Panc1 (cell line): ENCODE measurements around the gene WASL. TPM values are rescaled to one million over a fixed set of nuclear protein-coding genes. Genes with fewer than 3 reads are reported as not detected.

Experiments used
- ATAC-seq: fragments of 200-7000 bp; cut with Tn5 transposase; 2 replicates; pipeline ENCODE4 v1.9.1; 2020; ENCODE audit warnings: mild to moderate bottlenecking, moderate library complexity
- Bru-seq: library from RNA; stranded (reverse); fragments of 400-500 nt; gene quantifications from one replicate; lab custom pipeline; 2021; lab: Mats Ljungman, UMichigan
- BruChase-seq, 2 experiments: library from RNA; stranded (reverse); fragments of 400-500 nt; gene quantifications; one replicate each; lab custom pipeline; 2021; lab: Mats Ljungman, UMichigan
- BruUV-seq: library from RNA; stranded (reverse); fragments of 400-500 nt; replicated peaks from 2 replicates; lab custom pipeline; 2021; lab: Mats Ljungman, UMichigan
- CTCF ChIA-PET: fragments of 300-600 bp; sonication (Branson Sonifier 250); formaldehyde crosslinking; loops from one replicate; lab custom pipeline; 2022; ENCODE audit warnings: antibody characterized with exemption; lab: Charles Lee
- POLR2A ChIA-PET: fragments of 300-600 bp; sonication (Branson Sonifier 250); formaldehyde crosslinking; loops from one replicate; lab custom pipeline; 2022; ENCODE audit warnings: antibody characterized with exemption; lab: Charles Lee
- DNase-seq: peaks from one replicate; pipeline ENCODE4 v3.0.0-alpha.2; 2010; ENCODE audit warnings: low read depth, low spot score
- H3K27ac ChIP-seq: 2 replicates; pipeline ENCODE4 v1.5.1; 2011; ENCODE audit warnings: mild to moderate bottlenecking, low read length, inconsistent platforms
- H3K27me3 ChIP-seq: fragments of 200-500 bp; sonication (Bioruptor generic); 2 replicates; pipeline ENCODE4 v1.6.0; 2014; ENCODE audit warnings: low read length, inconsistent platforms; ENCODE audit not compliant: control insufficient read depth, insufficient read depth
- H3K36me3 ChIP-seq: fragments of 200-500 bp; sonication (Bioruptor generic); 2 replicates; pipeline ENCODE4 v1.5.1; 2014; ENCODE audit warnings: inconsistent platforms, mild to moderate bottlenecking, low read length, moderate library complexity; ENCODE audit not compliant: control insufficient read depth, insufficient read depth
- H3K4me1 ChIP-seq: 2 replicates; pipeline ENCODE4 v1.5.1; 2011; ENCODE audit warnings: inconsistent platforms, mild to moderate bottlenecking, low read length, moderate library complexity; ENCODE audit not compliant: control insufficient read depth, insufficient read depth
- H3K4me3 ChIP-seq, 2 experiments: 2 replicates each; pipeline ENCODE4 v1.5.1; 2011 to 2012; ENCODE audit warnings: low read depth in 2 of 2, low read length in 2 of 2, mild to moderate bottlenecking in 2 of 2, inconsistent platforms in 1 of 2, moderate library complexity in 1 of 2
- H3K9me3 ChIP-seq: fragments of 200-500 bp; sonication (Bioruptor generic); 2 replicates; pipeline ENCODE4 v1.5.1; 2014; ENCODE audit warnings: low read depth, mild to moderate bottlenecking, inconsistent platforms, low read length, moderate library complexity; ENCODE audit not compliant: control insufficient read depth, insufficient read depth
- CTCF ChIP-seq: fragments of 450-650 bp; IDR thresholded peaks from 2 replicates; pipeline ENCODE4 v1.5.1; 2017; ENCODE audit warnings: mild to moderate bottlenecking
- POLR2AphosphoS5 ChIP-seq: IDR thresholded peaks from 2 replicates; pipeline ENCODE4 v1.6.1; 2012; ENCODE audit warnings: mild to moderate bottlenecking, low read depth, low read length, moderate library complexity
- REST ChIP-seq, 2 experiments: IDR thresholded peaks; 2 replicates each; pipeline ENCODE4 v1.6.1; 2011 to 2012; ENCODE audit warnings: low read depth in 2 of 2, control low read depth in 1 of 2, low read length in 1 of 2, mild to moderate bottlenecking in 1 of 2, moderate library complexity in 1 of 2; ENCODE audit not compliant: insufficient read depth in 1 of 2
- SIN3A ChIP-seq: IDR thresholded peaks from 2 replicates; pipeline ENCODE4 v1.6.1; 2012; ENCODE audit warnings: low read depth, mild to moderate bottlenecking, low read length, moderate library complexity, borderline replicate concordance; ENCODE audit not compliant: insufficient read depth
- TCF7L2 ChIP-seq: IDR thresholded peaks from 2 replicates; pipeline ENCODE4 v1.6.1; 2011; ENCODE audit warnings: mild to moderate bottlenecking, low read depth, low read length, inconsistent platforms
- in situ Hi-C: cut with HindIII; loops from 2 replicates; pipeline ENCODE4 v1.10.0; 2016; ENCODE audit warnings: low sequenced_read_pairs, low pct_unique_long_range_greater_than_20kb
- intact Hi-C: fragments of 100-400 bp; cut with micrococcal nuclease; formaldehyde crosslinking; loops from one replicate; pipeline ENCODE4 v1.10.0; 2022; ENCODE audit not compliant: unreplicated experiment
- long read RNA-seq: library from polyadenylated mRNA; unstranded; transcript quantifications from one replicate; pipeline ENCODE4 v2.0.0, GENCODE V29; 2021; ENCODE audit not compliant: unreplicated experiment
- polyA plus RNA-seq: library from polyadenylated mRNA; unstranded; fragments of >200 nt; gene quantifications from one replicate; pipeline ENCODE4 v1.2.1, GENCODE V29; 2012; ENCODE audit warnings: missing spikeins; ENCODE audit not compliant: insufficient read length
- total RNA-seq: library from RNA; stranded (reverse); gene quantifications from one replicate; pipeline ENCODE4 v1.2.1, GENCODE V29; 2021; ENCODE audit not compliant: unreplicated experiment

The WASL gene
- total RNA-seq (29.6 TPM), Bru-seq, nascent RNA (percentile 91 among the genes with signal in this experiment), BruChase-seq, experiment 1, labeled RNA remaining after a 2-hour chase (percentile 90 among the genes with signal in this experiment), BruChase-seq, experiment 2, labeled RNA remaining after a 6-hour chase (percentile 85 among the genes with signal in this experiment)
- 14.9 TPM for polyA plus RNA-seq
- long read RNA-seq, full-length matches to known transcripts: 19 of 71 reads
- long read RNA-seq, partial matches to known transcripts: 47 of 71 reads
- long read RNA-seq, other reads (novel, unspliced or antisense): 5 of 71 reads

GRCh38 chr7:123748734-123749536 lies at the start of gene WASL:
TSS of gene WASL (minus strand) at chr7:123749003. CDS start at chr7:123748734, 269 bp downstream.
- ATAC-seq (peak; percentile 94), DNase-seq (no peak)
- TF ChIP-seq TCF7L2 (peak; percentile 59), CTCF (no peak), POLR2AphosphoS5 (peak; percentile 82), SIN3A (peak; percentile 70; the same call in 1 of the 2 replicates), REST (IDR thresholded peaks at IDR 0.05; ENCODE audit: insufficient read depth in 1 of 2, low read depth in 2 of 2, low read length in 1 of 2) (0 out of 4 replicates have a peak, but pooled peaks of 1 of the 2 experiments have one; percentile 18)
- H3K4me1 ChIP-seq: peaks cover 23% of the 10 kb centered on the region
- H3K9me3 ChIP-seq: no peaks in the 10 kb centered on the region
- intact Hi-C loops (no loop called here), in situ Hi-C loops (no loop called here)
- H3K27ac ChIP-seq: peak within 1 kb of the TSS; percentile 97
- ChIA-PET CTCF (no interaction called here), POLR2A (interaction anchor here (0.6 kb wide), 2 partner anchors 191 to 232 kb away, joined by 4 read pairs; no protein-coding TSS in a partner anchor)
- no TSS peak for BruUV-seq
- no peaks in the 10 kb centered on the region for H3K27me3 ChIP-seq
- H3K4me3 ChIP-seq: peak within 1 kb of the TSS; percentile 76 to 98
- H3K36me3 ChIP-seq: peaks cover 4% of the 10 kb centered on the region; the same call in 1 of the 2 replicates

- intact Hi-C loops (loop anchor here (1.0 kb wide), 1 partner anchor 67 kb away; no protein-coding TSS in a partner anchor), in situ Hi-C loops (no loop called here)
- ATAC-seq: peak; percentile 71
- Histone ChIP-seq H3K4me3 (no peak overlapping the region), H3K36me3 (no peaks in the 10 kb centered on the region), H3K9me3 (no peaks in the 10 kb centered on the region), H3K4me1 (no peaks in the 10 kb centered on the region), H3K27ac (no peak overlapping the region), H3K27me3 (no peaks in the 10 kb centered on the region)
- ChIA-PET POLR2A (no interaction called here), CTCF (interaction anchor here (0.5 to 1.4 kb wide), 5 partner anchors 67 to 116 kb away, joined by 3 to 8 read pairs (median 3); no protein-coding TSS in a partner anchor)
- BruUV-seq: no TSS peak
- peak; percentile 62 for DNase-seq
- no peak for TF ChIP-seq SIN3A
- TF ChIP-seq POLR2AphosphoS5: no peak
- TF ChIP-seq CTCF: peak; percentile 50; the same call in 1 of the 2 replicates
- TF ChIP-seq REST (IDR thresholded peaks at IDR 0.05; ENCODE audit: insufficient read depth in 1 of 2, low read depth in 2 of 2, low read length in 1 of 2): no peak
- no peak for TF ChIP-seq TCF7L2
Observed at GRCh38 chr7:123797673-123798531, 49.1 kb upstream of the WASL start.
